LHCN-M2 (cell line): Measurements from ENCODE around the gene AIF1L. TPM values are rescaled to one million over a fixed set of nuclear protein-coding genes. Genes with fewer than 3 reads are reported as not detected.
A peak's percentile ranks its signal among the peaks of the same experiment; 100 is the strongest.
"Not testable (repeated sequence)": the region's sequence is repeated elsewhere in the genome, so short reads cannot be mapped to it uniquely, and the experiment has no call there.

Source experiments
- DNase-seq: peaks from one replicate; pipeline ENCODE4 v3.0.0-alpha.2; 2012; ENCODE audit warnings: low read depth
- total RNA-seq: library from RNA; depleted of rRNA; stranded (reverse); fragments of >200 nt; gene quantifications from 2 replicates; pipeline ENCODE4 v1.2.3, GENCODE V29; 2014

Gene AIF1L
- total RNA-seq, 1 experiment from 2014 or later: not detected

DNA sequence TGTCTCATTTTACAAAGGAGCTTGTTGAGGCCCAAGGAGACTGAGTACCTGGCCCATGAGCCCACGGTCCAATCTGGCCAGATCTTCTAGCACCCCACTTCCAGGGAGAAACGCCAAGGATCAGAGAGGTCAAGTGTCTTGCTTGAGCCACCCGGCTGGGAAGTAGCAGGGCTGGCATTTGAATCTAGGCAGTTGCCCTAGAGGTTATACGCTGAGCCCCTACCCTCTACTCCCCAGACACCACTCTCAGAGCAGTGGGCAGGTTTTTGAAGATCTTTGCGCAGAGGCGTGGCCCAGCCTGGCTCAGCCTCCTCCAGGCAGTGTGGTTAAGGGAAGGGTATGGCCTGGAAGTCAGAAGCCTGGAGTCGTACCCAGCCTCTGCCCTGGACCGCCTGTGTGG lies 23.3 kb downstream of the AIF1L start:
- no peak for DNase-seq

DNA sequence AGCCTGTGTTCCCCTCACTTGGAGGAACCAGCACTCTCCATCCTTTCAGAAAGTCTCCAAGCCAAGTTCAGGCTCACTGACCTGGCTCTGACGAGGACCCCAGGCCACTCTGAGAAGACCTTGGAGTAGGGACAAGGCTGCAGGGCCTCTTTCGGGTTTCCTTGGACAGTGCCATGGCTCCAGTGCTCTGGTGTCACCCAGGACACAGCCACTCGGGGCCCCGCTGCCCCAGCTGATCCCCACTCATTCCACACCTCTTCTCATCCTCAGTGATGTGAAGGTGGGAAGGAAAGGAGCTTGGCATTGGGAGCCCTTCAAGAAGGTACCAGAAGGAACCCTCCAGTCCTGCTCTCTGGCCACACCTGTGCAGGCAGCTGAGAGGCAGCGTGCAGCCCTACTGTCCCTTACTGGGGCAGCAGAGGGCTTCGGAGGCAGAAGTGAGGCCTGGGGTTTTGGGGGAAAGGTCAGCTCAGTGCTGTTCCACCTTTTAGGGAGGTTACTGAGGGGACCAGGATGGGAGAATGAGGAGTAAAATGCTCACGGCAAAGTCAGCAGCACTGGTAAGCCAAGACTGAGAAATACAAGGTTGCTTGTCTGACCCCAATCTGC lies 24.4 kb downstream of the AIF1L start:
- no peak for DNase-seq

DNA sequence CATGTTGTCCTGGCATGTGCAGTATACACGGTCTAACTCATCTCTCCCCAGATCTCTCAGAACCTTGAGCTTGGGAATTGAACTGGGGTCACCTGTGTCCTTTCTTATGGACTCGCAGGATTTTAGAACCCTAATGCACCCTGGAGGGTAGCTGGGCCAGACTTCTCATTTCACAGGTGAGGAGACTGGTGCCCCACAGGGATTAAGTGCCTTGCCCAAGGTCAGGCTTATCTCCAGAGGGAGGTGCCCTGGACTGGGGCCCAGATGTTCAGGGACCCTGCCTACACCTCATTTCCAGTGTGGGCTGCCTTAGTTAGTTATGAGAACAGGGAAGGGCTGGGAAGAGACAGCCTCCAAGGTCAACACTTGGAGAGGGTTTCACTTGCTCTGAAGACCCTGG lies 25.0 kb downstream of the AIF1L start:
- DNase-seq: no peak

DNA sequence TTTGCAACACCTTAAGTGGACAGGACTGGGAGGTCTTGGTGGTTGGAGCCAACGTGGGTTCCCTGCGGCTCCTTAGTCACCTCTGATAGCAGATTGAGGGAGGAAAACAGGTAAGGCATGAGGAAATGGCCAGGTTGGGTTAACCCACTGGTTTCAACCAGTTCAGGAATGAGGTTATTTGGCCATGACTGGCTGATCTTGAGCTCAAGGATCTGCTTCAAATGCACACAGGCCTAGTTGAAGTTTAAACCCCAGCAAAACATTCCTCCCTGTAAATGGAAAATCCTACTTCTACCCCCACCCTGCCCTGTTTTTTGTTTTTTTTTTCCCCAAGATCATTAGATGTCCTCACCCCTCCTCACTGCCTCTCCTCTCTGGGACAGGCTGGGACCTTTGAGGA lies 25.8 kb downstream of the AIF1L start:
- no peak for DNase-seq

DNA sequence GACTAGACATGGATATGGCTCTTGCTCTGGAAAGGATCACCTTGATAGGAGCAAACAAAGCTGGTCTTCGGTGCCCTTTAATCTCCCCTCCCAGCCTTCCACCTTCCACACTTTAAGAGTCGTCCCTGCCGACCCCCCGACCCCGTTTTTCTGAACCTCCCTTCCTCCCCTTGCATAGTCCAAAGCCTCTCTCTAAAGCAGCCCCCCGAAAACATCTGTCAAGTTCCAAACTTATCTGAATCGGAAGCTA lies 28.6 kb downstream of the AIF1L start:
- no peak for DNase-seq

DNA sequence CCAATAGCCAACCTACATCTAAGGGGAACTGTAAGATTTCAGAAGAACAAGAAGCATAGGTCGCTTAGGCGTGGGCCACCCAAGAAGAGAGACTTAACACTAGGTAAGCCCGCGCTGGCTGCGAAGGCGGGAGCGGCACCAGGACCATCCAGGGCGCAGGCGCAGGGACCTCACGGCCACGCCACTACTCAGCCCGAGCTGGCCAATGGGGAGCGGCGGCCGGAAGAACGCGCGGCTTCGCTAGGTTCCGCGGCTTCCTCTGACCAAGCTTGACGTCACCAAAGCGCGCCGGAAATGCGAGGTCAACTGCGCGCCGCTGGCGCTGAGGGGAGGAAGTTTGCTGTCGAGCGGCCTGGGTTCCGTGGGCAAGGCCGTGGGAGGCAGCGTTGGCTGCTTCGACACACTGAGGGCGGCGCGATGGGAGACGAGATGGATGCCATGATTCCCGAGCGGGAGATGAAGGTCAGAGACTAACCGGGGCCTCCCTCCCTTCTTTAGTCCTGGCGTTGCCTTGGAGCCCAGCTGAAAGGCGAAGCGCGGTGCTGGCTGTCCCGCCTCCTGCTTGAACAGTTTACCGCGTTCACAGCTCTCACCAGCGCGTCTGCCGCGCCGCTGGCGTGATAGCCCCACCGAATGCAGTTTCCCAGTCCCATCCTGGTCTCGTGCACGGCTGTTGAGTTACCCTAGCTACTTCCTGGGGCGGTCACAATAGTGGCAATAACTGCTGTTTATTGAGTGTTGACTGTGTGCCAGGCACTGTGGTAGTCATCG lies 29.1 kb downstream of the AIF1L start, which contains the start of gene NUP214:
NUP214 (plus strand) TSS at position 299 of the 771 bp plus-strand sequence; CDS start at position 418, 119 bp downstream.
- peak; percentile 95 for DNase-seq

DNA sequence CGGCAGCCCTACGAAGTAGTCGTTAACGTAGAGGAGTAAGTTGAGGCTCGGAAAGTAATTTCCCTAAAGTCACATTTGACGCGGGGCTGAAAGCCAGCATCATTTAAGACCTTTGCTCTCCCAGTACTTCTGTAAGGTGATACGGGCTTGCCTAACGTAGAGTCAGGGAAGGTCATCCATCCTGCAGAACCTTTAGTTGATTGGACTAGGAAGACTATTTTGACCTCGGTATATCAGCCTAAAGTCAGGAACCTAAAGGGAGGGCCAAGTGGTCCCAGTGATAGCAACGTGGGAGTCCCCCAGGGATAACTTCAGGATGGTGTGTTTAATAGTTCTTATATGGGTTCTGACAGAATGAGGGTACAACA lies 29.7 kb downstream of the AIF1L start:
- DNase-seq: no peak

DNA sequence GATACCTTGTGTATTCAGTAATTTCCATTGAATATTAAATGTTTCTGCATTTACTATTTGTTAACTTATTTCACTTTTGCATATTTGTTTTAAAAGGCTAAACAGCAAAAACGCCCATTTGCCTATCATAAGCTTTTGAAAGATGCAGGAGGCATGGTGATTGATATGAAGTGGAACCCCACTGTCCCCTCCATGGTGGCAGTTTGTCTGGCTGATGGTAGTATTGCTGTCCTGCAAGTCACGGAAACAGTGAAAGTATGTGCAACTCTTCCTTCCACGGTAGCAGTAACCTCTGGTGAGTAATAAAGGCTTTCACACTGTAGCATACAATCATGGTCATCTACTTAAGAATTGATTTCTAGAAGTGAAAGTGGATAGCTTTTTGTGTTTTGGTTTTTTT lies 32.9 kb downstream of the AIF1L start:
- no peak for DNase-seq

DNA sequence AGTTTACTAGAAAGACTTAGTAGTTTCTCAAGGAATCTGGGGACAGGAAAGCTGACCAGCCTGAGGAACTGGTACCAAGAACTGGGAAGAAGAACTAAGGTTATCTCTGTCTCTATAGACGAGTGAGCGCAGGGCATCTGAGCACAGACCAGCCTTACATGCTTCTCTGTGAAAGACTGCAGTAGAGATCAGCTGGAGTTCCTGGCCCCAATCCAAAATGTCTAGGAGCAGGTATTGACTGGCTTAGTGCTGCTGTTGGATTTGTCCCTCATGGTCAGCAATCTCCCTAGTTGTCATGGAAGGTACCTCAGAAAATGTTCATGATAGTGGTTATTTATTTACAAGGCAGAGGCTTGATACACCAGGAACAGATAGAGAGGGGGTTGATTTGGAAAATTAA lies 42.3 kb downstream of the AIF1L start:
- DNase-seq: no peak

DNA sequence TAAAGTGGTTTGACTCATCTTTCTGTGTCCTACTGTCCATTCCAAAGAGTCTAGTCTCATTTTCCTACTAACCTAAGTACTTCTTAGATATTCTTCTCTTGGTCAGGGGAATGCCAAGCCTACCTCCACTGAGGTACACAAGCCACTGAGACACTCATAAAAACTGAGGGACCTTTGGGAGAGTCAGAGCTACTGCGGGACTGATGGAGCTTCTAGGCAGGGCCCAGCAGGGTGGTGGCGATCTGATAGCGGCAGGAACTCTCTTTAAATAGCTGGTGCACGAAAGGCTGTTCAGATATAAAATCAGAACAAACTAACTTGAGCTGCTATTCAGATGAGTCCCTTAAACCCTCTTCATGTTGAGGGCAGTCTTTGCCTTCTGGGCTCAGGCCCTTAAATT lies 43.8 kb downstream of the AIF1L start:
- no peak for DNase-seq

DNA sequence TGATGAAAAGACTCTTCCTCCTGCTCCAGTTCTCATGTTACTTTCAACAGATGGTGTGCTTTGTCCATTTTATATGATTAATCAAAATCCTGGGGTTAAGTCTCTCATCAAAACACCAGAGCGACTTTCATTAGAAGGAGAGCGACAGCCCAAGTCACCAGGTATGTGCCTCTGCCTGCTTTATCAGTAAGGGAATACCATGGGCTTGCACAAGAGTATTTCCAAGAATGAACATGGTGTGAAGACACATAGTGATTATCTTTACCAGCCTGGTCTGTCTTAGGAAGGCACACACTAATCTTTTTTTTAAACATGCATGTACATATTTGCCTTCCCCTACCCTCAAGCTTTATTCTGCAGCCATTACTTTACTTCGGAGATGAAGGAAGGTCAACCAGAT lies 44.2 kb downstream of the AIF1L start:
- no peak for DNase-seq

DNA sequence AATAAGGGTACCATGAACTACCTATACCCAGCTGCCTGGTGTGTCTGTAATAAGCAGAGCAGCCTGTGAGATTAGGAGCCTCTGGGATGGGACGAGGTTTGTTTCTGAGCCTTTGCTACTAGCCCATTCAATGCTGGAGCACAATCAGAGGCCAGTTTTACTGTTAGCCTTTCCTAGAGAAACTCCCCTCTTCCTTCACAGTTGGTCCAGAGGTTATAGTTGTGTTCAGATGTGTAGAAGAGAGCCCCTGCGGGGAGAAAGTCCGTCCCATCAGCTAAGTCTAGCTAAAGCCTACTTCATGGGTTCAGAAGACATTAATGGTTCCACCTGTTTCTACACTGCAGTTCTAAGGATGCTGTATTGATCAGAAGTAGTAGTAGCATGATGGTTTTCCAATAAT lies 45.8 kb downstream of the AIF1L start:
- DNase-seq: no peak

DNA sequence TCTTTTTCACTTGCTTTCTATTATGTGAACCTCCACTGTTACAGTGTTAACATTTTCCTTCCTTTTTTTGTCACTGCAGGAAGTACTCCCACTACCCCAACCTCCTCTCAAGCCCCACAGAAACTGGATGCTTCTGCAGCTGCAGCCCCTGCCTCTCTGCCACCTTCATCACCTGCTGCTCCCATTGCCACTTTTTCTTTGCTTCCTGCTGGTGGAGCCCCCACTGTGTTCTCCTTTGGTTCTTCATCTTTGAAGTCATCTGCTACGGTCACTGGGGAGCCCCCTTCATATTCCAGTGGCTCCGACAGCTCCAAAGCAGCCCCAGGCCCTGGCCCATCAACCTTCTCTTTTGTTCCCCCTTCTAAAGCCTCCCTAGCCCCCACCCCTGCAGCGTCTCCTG lies 47.9 kb downstream of the AIF1L start:
- no peak for DNase-seq

DNA sequence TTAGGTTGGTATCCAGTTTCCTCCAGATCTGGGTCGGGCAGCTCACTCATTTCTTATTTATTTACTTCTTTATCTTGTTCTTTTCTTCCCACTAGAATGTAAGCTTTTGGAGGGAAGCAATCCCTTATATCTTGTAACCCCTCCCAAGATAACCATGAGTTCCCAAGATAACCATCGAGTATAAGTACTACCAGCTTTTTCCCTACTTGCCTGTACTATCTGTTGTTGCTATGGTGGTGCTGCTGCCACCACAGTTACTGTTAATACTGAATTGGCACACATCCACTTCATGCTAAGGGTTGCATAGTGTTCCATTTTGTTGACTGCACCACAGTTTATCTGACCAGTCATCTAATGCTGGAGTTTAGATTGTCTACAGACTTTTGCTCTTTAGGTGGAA lies 48.9 kb downstream of the AIF1L start:
- DNase-seq: no peak

DNA sequence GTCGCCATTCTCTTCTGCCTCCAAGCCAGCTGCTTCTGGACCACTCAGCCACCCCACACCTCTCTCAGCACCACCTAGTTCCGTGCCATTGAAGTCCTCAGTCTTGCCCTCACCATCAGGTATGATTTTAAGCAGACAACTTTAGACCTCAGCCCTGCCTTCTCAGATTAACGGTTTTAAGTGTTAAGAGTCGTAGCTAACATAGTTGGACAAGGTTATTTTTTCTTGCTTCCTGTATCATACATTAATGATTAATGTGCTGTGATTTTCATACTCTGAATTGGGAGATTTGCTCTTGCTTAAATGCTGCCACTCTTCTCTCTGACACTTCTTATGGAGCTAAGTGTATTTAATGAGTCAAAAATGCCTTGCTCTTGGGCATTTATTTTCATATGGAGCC lies 49.9 kb downstream of the AIF1L start:
- no peak for DNase-seq

DNA sequence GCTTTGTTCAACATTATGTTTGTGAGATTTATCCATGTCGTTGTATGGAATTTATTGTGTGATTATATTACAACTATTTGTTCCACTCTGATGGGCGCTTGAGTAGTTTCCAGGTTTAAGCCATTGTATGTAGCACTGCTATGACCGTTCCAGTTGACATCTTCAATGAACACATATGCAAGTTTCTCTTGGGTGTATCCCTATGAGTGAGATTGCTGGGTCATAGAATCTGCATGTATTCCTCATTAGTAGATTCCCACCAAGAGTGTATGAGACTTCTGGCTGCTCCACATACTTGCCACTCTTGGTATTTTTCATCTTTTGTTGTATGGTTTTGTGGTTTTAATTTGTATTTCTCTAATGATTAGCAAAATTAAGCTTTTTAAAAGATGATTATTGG lies 51.9 kb downstream of the AIF1L start:
- DNase-seq: no peak

DNA sequence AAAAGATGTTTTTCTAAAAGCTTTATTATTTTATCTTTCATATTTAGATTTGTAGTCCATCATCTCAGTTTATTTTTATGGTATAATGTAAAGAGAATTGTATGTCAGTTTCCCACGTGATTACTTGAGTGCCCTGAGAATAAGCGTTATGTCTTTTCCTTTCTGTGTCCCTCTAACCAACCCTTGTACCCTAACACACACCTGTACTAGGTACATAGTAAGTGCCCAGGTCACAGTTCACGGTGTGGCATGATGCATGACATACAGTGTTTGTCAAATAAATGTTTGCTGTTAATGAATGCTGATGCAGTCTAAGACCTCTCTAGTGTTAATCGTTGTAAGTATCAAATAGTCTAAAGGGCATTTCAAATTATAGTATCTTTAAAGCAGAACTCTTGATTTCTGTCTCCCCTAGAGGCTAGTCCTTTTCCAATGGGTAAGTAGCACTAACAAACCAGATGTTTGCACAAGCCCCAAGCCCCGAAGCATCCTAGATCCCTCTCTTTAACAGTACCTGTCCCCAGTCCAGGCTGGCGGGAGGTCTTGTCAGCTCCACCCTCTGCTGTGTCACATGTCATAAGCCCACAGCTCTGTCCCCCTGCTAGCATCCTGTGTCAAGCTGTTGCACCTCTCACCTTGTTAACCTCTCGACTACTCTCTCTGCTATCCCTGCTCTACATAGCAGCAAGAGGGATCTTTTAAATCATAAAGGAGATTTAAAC lies 52.8 kb downstream of the AIF1L start:
- DNase-seq: no peak

DNA sequence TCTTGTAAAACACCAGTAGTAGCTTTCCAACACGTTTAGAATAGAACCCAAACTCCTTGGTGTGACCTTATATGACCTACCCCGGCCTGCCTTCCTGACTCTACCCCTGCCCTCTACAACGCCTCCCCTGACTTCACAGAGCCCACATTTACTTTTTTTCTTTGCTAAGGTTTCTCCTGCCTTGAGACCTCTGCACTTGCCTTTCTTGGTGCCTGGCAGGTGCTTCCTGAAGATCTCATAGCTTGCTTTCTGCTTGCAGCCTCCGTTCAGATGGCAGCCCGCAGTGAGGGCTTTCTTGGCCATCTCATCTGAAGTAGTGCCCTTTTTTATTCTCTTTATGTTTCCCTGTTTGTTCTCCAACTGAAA lies 53.3 kb downstream of the AIF1L start:
- no peak for DNase-seq

DNA sequence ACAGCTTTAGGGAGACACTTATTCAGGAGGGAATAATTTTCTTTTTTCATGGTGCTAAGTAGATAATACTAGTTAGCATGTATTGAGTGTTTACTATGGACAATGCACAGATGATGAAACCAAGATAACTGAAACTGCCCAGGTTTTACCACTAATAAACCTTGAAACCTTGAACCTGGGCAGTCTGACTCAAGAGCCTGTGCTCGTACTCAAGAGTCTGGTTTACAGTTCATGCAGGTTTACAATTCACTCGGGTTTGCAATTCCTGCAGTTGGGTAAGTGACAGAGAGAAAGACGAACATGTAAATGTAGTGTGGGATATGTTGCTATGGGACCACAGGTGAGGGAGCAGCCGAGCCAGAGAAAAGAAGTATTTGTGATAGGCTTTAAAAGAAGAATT lies 57.3 kb downstream of the AIF1L start:
- DNase-seq: no peak

DNA sequence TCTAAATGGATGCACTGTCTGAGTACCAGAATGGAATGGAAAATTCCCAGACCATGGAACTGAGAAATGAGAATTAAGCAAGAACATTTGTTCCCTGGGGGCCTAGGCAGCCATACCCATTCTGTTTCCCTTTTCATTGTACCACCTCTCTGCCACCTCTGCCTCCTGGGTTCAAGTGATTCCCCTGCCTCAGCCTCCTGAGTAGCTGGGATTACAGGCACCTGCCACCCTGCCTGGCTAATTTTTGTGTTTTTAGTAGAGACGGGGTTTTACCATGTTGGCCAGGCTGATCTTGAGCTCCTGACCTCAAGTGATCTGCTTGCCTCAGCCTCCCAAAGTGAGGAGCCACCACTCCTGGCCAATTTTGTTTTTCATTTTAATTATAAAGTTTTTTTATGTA lies 62.3 kb downstream of the AIF1L start:
- not testable (repeated sequence) for DNase-seq

DNA sequence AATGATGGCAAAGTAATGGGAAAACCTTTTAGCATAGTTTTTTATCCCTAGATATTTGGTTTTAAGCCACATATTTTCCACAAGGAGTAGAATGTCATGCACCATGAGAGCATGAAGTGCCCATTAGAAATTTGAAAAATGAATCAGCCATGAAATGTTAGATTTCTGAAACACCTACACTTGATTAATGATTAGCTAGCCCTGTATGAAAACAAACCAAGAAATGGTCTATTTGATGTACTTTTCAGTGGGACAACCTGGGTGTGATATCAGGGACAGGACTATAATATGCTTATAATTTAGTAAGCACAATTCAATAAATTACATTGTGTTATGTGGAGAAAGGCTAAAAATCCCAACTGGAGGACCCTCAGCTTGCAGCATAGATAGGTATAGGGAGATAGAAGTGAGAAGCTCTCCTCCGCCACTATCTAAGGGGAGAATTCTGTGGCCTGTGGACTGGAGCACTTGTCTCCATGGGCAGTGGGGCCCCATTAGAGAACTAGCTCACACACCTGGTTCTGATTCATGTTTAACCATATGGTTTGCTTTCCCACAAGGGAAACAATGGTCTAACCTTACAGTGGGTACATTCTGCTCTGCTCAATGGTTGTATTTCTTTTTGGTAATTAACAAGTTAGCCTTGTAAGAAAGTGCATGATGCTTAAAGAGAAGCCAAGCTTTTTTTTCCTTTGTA lies 64.2 kb downstream of the AIF1L start:
- DNase-seq: no peak

DNA sequence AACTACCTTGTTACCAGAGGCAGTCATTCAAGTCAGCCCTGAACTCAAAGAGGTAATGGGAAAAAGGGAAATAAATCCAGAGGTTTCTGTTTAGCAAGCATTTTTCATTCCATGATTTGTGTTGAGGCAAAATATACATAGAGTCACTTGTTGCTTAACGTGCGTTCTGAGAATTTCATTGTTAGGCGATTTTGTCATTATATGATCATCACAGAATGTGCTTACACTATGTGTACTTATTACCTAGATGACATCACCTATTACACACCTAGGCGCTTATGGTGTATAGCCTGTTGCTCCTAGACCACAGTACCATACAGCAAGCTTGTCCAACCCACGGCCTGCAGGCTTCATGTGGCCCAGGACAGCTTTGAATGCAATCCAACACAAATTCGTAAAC lies 65.3 kb downstream of the AIF1L start:
- DNase-seq: no peak

DNA sequence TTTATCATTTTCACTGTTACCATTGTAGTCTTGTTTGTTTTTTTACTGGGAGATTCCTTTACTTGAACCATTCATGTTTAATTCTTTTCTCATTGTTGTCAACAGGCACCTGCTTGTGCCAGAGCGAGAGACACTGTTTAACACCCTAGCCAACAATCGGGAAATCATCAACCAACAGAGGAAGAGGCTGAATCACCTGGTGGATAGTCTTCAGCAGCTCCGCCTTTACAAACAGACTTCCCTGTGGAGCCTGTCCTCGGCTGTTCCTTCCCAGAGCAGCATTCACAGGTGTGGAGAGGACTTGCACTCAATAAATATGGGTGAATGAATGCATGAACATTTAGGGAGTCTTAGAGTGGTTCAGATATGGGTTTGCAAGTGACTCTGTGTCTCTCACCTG lies 66.6 kb downstream of the AIF1L start:
- DNase-seq: no peak
